Breast epithelium (tissue), 4 donors: ENCODE results near the gene NUAK1. TPM values are rescaled to one million over a fixed set of nuclear protein-coding genes. Genes with fewer than 3 reads are reported as not detected.

Source experiments
- DNase-seq, 2 donors: peaks; one replicate each; pipeline ENCODE4 v3.0.0-alpha.2; 2019; ENCODE audit warnings: low spot score in 2 of 2
- H3K27ac ChIP-seq, 2 donors: fragments of 200-600 bp; sonication (generic) in 1 of 2; one replicate each; pipeline ENCODE4 v1.5.1; 2016 to 2019; ENCODE audit warnings: mild to moderate bottlenecking in 1 of 2
- H3K27me3 ChIP-seq, 2 donors: fragments of 200-600 bp; sonication (generic) in 1 of 2; one replicate each; pipeline versions ENCODE4 v1.5.1 to v1.6.0; 2017 to 2019; ENCODE audit warnings: control low read depth in 1 of 2, mild to moderate bottlenecking in 1 of 2
- H3K36me3 ChIP-seq: fragments of 200-600 bp; one replicate; pipeline ENCODE4 v1.5.1; 2019
- H3K4me1 ChIP-seq, 2 donors: fragments of 200-600 bp; sonication (generic); one replicate each; pipeline ENCODE4 v1.5.1; 2016 to 2019; ENCODE audit warnings: control low read depth in 1 of 2
- H3K4me3 ChIP-seq, 3 donors: fragments of 200-600 bp; sonication (generic); 1 replicate in 2 of 3; 2 replicates in 1 of 3; pipeline ENCODE4 v1.5.1; 2016 to 2019; ENCODE audit warnings: mild to moderate bottlenecking in 3 of 3, moderate library complexity in 2 of 3
- H3K9me3 ChIP-seq, 2 donors: fragments of 200-600 bp; sonication (generic) in 1 of 2; one replicate each; pipeline ENCODE4 v1.5.1; 2016 to 2019; ENCODE audit warnings: control low read depth in 1 of 2
- CTCF ChIP-seq, 3 donors: fragments of 450-650 bp; IDR thresholded peaks; one replicate each; pipeline ENCODE4 v1.5.1; 2016 to 2017; ENCODE audit warnings: antibody characterized with exemption in 3 of 3, mild to moderate bottlenecking in 3 of 3, moderate library complexity in 3 of 3
- POLR2A ChIP-seq: fragments of 450-650 bp; IDR thresholded peaks from one replicate; pipeline ENCODE4 v1.6.1; 2016; ENCODE audit warnings: antibody characterized with exemption, mild to moderate bottlenecking, moderate library complexity
- POLR2AphosphoS5 ChIP-seq, 3 donors: sonication (generic); formaldehyde crosslinking; IDR thresholded peaks; one replicate each; pipeline ENCODE4 v1.6.1; 2017; ENCODE audit warnings: antibody characterized with exemption in 3 of 3
- intact Hi-C: fragments of 100-400 bp; cut with DNase I; formaldehyde crosslinking; loops from one replicate; pipeline ENCODE4 v1.15.1; 2023; ENCODE audit warnings: low total_unique reads
- total RNA-seq, 3 donors: library from RNA; depleted of rRNA; stranded (reverse); fragments of >200 nt; gene quantifications; one replicate each; pipeline ENCODE4 v1.1.0, GENCODE V29; 2016

NUAK1 gene
- total RNA-seq, 3 donors from 2014 or later: 6.0 to 20.2 (median 13.1) TPM

- Histone ChIP-seq H3K27ac (peak overlapping the region; percentile 88 to 97), H3K27me3 (no peaks in the 10 kb centered on the region), H3K4me3 (peak overlapping the region; percentile 81 to 96 (median 89)), H3K36me3 (no peaks in the 10 kb centered on the region), H3K9me3 (no peaks in the 10 kb centered on the region), H3K4me1 (no peaks in the 10 kb centered on the region)
- intact Hi-C loops: no loop called here
- DNase-seq: no peak
- TF ChIP-seq CTCF (IDR thresholded peaks at IDR 0.05) (no peak), POLR2A (no peak), POLR2AphosphoS5 (IDR thresholded peaks at IDR 0.05) (no peak)
Measured at GRCh38 chr12:106138357-106138632, 459 bp downstream of the NUAK1 start.

- Histone ChIP-seq H3K27me3 (no peaks in the 10 kb centered on the region), H3K4me1 (no peaks in the 10 kb centered on the region), H3K36me3 (no peaks in the 10 kb centered on the region), H3K4me3 (peak overlapping the region; percentile 81 to 96 (median 89)), H3K27ac (peak overlapping the region; percentile 88 to 97), H3K9me3 (no peaks in the 10 kb centered on the region)
- intact Hi-C loops: no loop called here
- TF ChIP-seq POLR2AphosphoS5 (IDR thresholded peaks at IDR 0.05) (no peak), POLR2A (no peak), CTCF (IDR thresholded peaks at IDR 0.05) (no peak)
- no peak for DNase-seq
Measured at GRCh38 chr12:106137530-106138356, 1.0 kb downstream of the NUAK1 start.

GRCh38 chr12:106136263-106136662 lies 2.5 kb downstream of the NUAK1 start:
- intact Hi-C loops: no loop called here
- Histone ChIP-seq H3K4me3 (peak overlapping the region; percentile 81 to 96 (median 89)), H3K27me3 (no peaks in the 10 kb centered on the region), H3K36me3 (no peaks in the 10 kb centered on the region), H3K27ac (peak overlapping the region; percentile 83 to 88), H3K9me3 (no peaks in the 10 kb centered on the region), H3K4me1 (no peaks in the 10 kb centered on the region)
- DNase-seq: peak; percentile 80 to 87
- TF ChIP-seq CTCF (IDR thresholded peaks at IDR 0.05): peak; percentile 70 to 87 (median 77)
- peak in 2 of 3 donors; percentile 9 to 47 for TF ChIP-seq POLR2AphosphoS5 (IDR thresholded peaks at IDR 0.05)
- TF ChIP-seq POLR2A: no peak

- Histone ChIP-seq H3K4me1 (no peaks in the 10 kb centered on the region), H3K36me3 (no peaks in the 10 kb centered on the region), H3K27me3 (no peaks in the 10 kb centered on the region), H3K27ac (peak overlapping the region; percentile 23 to 45), H3K4me3 (peak overlapping the region; percentile 81 to 96 (median 89)), H3K9me3 (no peaks in the 10 kb centered on the region)
- no peak for DNase-seq
- intact Hi-C loops: no loop called here
- TF ChIP-seq POLR2A: no peak
- no peak for TF ChIP-seq CTCF (IDR thresholded peaks at IDR 0.05)
- no peak for TF ChIP-seq POLR2AphosphoS5 (IDR thresholded peaks at IDR 0.05)
Measured at GRCh38 chr12:106135781-106136180, 3.0 kb downstream of the NUAK1 start.

GRCh38 chr12:106135075-106135474 lies 3.7 kb downstream of the NUAK1 start:
- Histone ChIP-seq H3K27ac (no peak overlapping the region), H3K36me3 (no peaks in the 10 kb centered on the region), H3K4me3 (peak overlapping the region; percentile 81 to 96 (median 89)), H3K27me3 (no peaks in the 10 kb centered on the region), H3K9me3 (no peaks in the 10 kb centered on the region), H3K4me1 (no peaks in the 10 kb centered on the region)
- TF ChIP-seq CTCF (IDR thresholded peaks at IDR 0.05) (no peak), POLR2AphosphoS5 (IDR thresholded peaks at IDR 0.05) (no peak), POLR2A (no peak)
- intact Hi-C loops: no loop called here
- no peak for DNase-seq
